MM.1S (cell line): ENCODE data around the gene CARD10.
"Not testable (repeated sequence)": the region's sequence is repeated elsewhere in the genome, so short reads cannot be mapped to it uniquely, and the experiment has no call there.

Experiments
- EZH2 ChIP-seq: fragments of 300-600 bp; sonication (generic); optimal IDR thresholded peaks from 2 replicates; pipeline ENCODE3; 2017; ENCODE audit warnings: low read depth, mild to moderate bottlenecking, antibody characterized with exemption, low read length, mixed read lengths
- EZH2phosphoT487 ChIP-seq: fragments of 300-600 bp; sonication (generic); IDR thresholded peaks from 2 replicates; pipeline ENCODE4 v1.6.1; 2018; ENCODE audit warnings: antibody characterized with exemption, low read length
- TF ChIP-seq, protein P1 (sequence below): fragments of 300-600 bp; sonication (generic); IDR thresholded peaks from 2 replicates; pipeline ENCODE4 v1.5.1; 2016; ENCODE audit warnings: antibody characterized with exemption, low read length, mixed read lengths

DNA sequence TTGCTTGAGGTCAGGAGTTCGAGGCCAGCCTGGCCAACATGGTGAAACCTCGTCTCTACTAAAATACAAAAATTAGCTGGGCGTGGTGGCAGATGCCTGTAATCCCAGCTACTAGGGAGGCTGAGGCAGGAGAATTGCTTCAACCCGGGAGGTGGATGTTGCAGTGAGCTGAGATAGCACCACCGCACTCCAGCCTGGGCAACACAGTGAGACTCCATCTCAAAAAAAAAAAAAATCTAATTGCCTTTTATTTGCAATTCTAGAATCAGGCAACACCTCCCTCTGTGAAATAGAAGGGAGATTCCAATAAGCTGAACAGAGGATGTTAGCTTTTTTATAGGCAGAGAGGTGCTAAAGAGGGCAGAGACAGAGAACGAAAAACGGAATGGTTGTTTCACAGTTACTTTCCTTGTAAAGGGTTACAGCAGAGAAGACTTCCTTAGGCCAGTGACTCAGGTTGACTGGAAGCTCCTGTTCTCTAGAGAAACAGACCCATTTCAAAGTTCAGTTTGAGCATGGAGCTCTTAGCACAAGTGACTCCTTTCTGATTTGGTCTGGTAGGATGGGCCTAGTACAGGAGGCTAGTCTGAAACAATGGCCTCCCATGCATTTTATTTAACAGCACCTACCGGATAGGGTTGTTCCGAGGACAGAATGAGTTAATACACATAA lies 8.0 kb upstream of the CARD10 start:
- TF ChIP-seq, protein P1, sequence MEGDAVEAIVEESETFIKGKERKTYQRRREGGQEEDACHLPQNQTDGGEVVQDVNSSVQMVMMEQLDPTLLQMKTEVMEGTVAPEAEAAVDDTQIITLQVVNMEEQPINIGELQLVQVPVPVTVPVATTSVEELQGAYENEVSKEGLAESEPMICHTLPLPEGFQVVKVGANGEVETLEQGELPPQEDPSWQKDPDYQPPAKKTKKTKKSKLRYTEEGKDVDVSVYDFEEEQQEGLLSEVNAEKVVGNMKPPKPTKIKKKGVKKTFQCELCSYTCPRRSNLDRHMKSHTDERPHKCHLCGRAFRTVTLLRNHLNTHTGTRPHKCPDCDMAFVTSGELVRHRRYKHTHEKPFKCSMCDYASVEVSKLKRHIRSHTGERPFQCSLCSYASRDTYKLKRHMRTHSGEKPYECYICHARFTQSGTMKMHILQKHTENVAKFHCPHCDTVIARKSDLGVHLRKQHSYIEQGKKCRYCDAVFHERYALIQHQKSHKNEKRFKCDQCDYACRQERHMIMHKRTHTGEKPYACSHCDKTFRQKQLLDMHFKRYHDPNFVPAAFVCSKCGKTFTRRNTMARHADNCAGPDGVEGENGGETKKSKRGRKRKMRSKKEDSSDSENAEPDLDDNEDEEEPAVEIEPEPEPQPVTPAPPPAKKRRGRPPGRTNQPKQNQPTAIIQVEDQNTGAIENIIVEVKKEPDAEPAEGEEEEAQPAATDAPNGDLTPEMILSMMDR: not testable (repeated sequence)
- TF ChIP-seq EZH2, EZH2phosphoT487: not testable (repeated sequence)
